ENCODE measurements around the gene C3.
"Not testable (repeated sequence)": the region's sequence is repeated elsewhere in the genome, so short reads cannot be mapped to it uniquely, and the experiment has no call there.

Gene C3

DNA sequence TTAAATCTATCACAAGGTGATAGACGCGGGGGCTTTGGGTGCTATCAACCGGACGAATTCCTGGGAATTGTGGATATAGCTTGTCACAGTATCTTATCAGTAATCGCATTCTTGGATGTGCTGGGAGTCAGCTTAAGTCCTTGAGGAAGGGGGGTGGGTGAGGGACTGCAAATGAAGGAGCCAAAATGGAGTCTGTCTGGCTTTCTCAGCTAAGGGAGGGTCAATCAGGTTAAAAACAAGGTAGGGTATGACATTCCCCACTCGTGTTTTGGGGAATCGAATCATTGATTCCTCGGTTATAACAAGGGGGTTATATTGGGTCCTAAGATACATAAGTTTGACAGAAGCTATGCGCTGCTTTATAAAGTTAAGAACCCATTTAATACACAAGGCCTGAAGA, 64.1 kb downstream of the C3 start:
- not testable (repeated sequence) for DNase-seq

GRCh38 chr19:6654347-6655310, 65.8 kb downstream of the C3 start:
- DNase-seq = no peak

DNA sequence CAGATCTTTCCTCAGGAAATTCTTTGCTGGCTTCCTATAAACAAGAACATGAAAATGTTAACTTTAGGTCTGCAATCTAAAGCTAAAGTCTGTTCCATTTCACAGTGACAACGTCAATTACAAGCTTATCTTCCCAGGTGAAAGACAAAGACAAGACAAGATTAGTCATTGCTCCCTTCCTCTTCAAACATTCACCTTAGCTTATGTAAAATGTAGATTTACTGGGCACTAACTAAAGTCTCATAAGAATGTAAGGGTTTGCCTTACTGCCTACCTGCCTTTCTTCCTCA, 67.7 kb downstream of the C3 start:
- no peak for DNase-seq

- DNase-seq = no peak
Observed at GRCh38 chr19:6651965-6652804, 68.3 kb downstream of the C3 start.

DNA sequence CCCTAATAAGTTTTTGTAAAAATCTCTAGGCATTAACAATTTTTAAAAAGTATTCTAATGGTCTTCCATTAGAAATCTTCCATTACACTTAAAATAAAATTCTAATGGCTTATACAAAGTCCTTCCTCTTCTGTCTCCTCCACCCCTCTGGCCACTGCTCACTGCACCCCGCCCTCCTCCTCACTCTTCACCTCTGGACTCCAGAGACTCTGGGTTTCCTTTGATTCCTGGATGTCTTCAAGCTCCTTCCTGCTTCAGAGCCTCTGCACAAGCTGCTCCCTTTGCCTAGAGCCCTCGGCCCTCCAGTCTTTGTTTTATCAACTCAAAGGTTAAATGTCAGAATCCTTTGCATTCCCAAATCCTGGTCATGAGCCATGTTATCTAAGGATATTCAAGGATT, 71.3 kb downstream of the C3 start:
- DNase-seq = no peak

DNA sequence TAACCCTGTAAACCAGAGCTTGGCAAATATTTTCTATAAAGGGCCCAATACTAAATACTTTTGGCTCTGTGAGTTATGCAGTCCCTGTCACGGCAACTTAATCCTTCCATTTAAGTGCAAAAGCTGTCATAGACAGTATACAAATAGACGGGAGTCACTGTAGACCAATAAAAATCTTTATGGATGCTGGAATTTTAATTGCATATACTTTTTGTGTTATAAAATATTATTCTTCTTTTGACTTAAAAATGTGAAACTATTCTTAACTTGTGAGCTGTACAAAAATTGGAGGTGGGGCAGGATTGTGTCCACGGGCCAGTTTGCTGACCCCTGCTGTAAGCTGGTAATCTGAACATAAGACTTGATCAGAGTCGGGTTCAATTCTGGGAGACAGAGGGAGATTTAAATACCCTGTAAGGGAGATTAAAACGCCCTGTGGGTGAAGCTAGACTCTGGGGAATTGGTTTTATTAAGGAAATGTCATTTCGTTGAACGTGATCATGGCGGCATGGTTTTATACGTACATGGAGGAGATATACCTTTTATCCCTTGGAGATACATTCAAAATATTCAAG, 72.2 kb downstream of the C3 start:
- DNase-seq = no peak

DNA sequence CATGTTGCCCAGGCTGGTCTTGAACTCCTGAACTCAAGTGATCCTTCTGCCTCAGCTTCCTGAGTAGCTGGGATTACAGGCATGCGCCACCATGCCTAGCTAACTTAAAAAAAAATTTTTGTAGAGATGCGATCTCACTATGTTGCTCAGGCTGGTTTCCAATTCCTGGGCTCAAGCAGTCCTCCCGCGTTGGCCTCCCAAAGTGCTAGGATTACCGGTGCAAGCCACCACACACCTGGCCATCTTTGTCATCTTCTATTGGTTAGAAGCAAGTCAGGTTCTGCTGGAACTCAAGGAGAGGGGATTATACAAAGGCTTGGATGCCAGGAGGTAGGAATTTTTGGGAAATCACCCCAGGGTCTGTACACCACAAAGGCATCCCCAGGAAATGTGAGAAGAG, 75.7 kb downstream of the C3 start:
- DNase-seq = no peak

- DNase-seq = not testable (repeated sequence)
Observed at GRCh38 chr19:6640333-6640732, 80.1 kb downstream of the C3 start.

DNA sequence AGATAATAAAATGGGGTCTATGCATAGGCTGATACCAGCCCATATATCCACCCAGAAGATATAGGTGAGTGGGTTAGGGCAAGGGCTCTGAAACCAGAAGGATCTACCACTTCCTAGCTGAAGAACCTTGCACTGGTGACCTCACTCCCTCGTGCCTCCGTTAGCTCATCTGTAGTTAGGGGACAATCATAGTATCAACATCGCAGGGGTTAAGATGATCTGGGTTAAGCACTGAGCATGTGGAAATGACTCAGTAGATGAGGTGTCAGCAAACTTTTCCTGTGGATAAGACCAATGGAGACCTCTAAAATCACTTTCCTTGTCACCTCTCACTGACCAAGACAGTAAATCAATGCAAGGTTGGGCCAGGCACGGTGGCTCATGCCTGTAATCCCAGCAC, 81.0 kb downstream of the C3 start:
- DNase-seq = no peak

GRCh38 chr19:6633456-6633813, 87.0 kb downstream of the C3 start:
- DNase-seq = not testable (repeated sequence)

GRCh38 chr19:6632747-6633455, 87.5 kb downstream of the C3 start:
- peak; percentile 29 for DNase-seq

DNA sequence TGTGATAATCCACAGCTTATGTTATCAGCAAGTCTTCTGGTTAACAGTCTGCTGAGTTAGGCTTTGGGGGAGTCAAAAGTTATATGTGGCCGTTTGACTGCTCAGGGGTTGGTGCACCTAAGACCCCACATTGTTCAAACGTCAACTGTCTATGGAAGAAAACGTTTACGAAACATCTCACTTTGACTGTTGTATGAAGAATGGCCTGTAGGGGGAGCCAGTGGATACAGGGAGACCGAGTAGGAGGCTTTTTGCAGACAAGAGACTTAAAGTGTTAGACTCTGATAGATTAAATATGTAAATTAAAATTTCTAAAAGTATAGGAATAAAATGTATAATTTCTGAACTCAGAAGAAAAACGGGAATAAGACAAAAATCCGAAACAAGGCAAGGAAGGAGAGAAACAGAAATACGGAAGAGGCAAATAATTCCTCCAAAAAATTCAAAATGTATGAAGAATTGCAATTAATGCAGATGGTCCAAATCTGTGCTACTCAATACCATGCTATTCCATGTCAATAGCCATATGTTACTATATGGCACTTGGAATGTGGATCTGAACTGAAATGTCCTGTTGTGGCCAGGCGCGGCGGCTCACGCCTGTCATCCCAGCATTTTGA, 88.3 kb downstream of the C3 start:
- peak; percentile 70 for DNase-seq

Data from NCI-H345 (cell line).